Measurements from ENCODE around the gene GTSE1. TPM values are rescaled to one million over a fixed set of nuclear protein-coding genes. Genes with fewer than 3 reads are reported as not detected.

Gene GTSE1
- total RNA-seq, 1 experiment from 2014 or later, result 42.6 TPM

DNA sequence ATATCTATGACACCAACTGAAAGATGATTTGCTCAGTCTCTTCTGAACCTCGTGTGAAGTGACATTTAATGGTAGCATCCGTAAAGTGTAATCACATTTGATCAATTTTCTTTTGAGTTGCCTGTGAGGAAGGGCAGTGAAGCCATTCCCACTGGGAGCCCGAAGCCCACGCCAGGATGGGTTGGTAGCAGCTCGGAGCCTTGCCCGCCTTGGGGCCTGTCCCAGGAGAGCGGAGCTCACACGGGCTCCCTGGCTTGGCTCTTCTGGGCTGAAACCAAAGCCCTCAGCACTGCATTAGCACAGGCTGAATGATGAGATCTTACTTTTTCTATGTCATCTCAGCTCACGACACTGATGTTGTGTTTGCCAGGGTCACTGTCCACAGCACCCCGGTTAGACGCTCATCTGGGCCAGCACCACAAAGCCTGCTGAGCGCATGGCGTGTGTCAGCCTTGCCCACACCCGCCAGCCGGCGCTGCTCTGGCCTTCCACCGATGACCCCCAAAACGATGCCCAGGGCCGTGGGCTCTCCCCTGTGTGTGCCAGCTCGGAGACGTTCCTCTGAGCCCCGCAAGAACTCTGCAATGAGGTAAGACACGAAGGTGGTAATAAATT lies 29.5 kb downstream of the GTSE1 start:
- H3K79me2 ChIP-seq (ENCODE audit: insufficient read depth, low read length), result no peaks in the 10 kb centered on the region
- no peaks in the 10 kb centered on the region for H3K79me1 ChIP-seq (ENCODE audit: insufficient read depth, low read depth, low read length, poor library complexity, severe bottlenecking)
- H3K36me3 Mint-ChIP-seq (ENCODE audit: insufficient read depth in 1 of 3, low read depth in 3 of 3), result peaks cover 32 to 85% (median 73%) of the 10 kb centered on the region in 3 experiments; a peak in 6 of 7 replicates
- no peaks in the 10 kb centered on the region for H4K20me1 ChIP-seq (ENCODE audit: control insufficient read depth, insufficient read depth, insufficient read length)
- no peak overlapping the region for H3K27ac ChIP-seq (ENCODE audit: insufficient read length, low read depth, low read length)
- H3K4me1 Mint-ChIP-seq, result no peaks in the 10 kb centered on the region
- no peaks in the 10 kb centered on the region for H3K4me1 ChIP-seq (ENCODE audit: insufficient read depth, low read length)
- TF ChIP-seq, protein P1, sequence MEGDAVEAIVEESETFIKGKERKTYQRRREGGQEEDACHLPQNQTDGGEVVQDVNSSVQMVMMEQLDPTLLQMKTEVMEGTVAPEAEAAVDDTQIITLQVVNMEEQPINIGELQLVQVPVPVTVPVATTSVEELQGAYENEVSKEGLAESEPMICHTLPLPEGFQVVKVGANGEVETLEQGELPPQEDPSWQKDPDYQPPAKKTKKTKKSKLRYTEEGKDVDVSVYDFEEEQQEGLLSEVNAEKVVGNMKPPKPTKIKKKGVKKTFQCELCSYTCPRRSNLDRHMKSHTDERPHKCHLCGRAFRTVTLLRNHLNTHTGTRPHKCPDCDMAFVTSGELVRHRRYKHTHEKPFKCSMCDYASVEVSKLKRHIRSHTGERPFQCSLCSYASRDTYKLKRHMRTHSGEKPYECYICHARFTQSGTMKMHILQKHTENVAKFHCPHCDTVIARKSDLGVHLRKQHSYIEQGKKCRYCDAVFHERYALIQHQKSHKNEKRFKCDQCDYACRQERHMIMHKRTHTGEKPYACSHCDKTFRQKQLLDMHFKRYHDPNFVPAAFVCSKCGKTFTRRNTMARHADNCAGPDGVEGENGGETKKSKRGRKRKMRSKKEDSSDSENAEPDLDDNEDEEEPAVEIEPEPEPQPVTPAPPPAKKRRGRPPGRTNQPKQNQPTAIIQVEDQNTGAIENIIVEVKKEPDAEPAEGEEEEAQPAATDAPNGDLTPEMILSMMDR (conservative IDR thresholded peaks at IDR 0.05), result no peak
- no peaks in the 10 kb centered on the region for H3K27me3 ChIP-seq (ENCODE audit: insufficient read depth, low read length)
- no peak overlapping the region for H4K91ac ChIP-seq (ENCODE audit: insufficient read length, low read depth, low read length)
- DNase-seq, result no peak
- H3K23me2 ChIP-seq (ENCODE audit: insufficient read length, low read depth, low read length, poor library complexity, severe bottlenecking), result no peaks in the 10 kb centered on the region
- H3K9me3 Mint-ChIP-seq, result no peaks in the 10 kb centered on the region
- H3K4me3 Mint-ChIP-seq, result no peak overlapping the region
- H2AFZ ChIP-seq (ENCODE audit: low read length), result no peak overlapping the region
- H2BK20ac ChIP-seq (ENCODE audit: low read depth, low read length, poor library complexity, severe bottlenecking), result no peak overlapping the region
- H2BK15ac ChIP-seq (ENCODE audit: low read depth, low read length), result no peak overlapping the region
- no peak overlapping the region for H2BK12ac ChIP-seq (ENCODE audit: insufficient read length, low read depth, low read length)
- H3T11ph ChIP-seq (ENCODE audit: low read length), result no peak overlapping the region
- no peak overlapping the region for H2AK5ac ChIP-seq (ENCODE audit: insufficient read length, low read length)
- H3K23ac ChIP-seq (ENCODE audit: insufficient read length, low read depth, low read length), result no peak overlapping the region
- no CpG with 5 or more reads among the region's 23 CpGs for WGBS (ENCODE audit: extremely low coverage, insufficient read length, low lambda C conversion rate)
- no peak overlapping the region for H2BK120ac ChIP-seq (ENCODE audit: low read depth, low read length, poor library complexity, severe bottlenecking)
- H3K18ac ChIP-seq (ENCODE audit: insufficient read length, low read depth, low read length), result no peak overlapping the region
- no peaks in the 10 kb centered on the region for H3K9me3 ChIP-seq (ENCODE audit: control insufficient read depth, low read depth, low read length)
- no peak overlapping the region for H4K5ac ChIP-seq (ENCODE audit: insufficient read length, low read depth, low read length)
- H4K8ac ChIP-seq (replicated peaks; ENCODE audit: insufficient read length, low read depth, low read length), result no peak overlapping the region
- H3K27me3 Mint-ChIP-seq (ENCODE audit: low read depth), result no peaks in the 10 kb centered on the region
- no peak overlapping the region for H3K4me2 ChIP-seq (ENCODE audit: insufficient read depth, insufficient read length, low read length)
- H3K27ac Mint-ChIP-seq, result no peak overlapping the region; a peak in 1 of 7 replicates
- no peak overlapping the region for H3K56ac ChIP-seq (ENCODE audit: insufficient read length, low read depth, low read length)
- H2BK5ac ChIP-seq (ENCODE audit: insufficient read length, low read length), result no peak overlapping the region
- no peak overlapping the region for H3K9ac ChIP-seq (ENCODE audit: extremely low read depth, insufficient read length, low read length)
- no peak overlapping the region for H3K4ac ChIP-seq (ENCODE audit: low read depth, low read length)
- no peak overlapping the region for H3K14ac ChIP-seq (ENCODE audit: insufficient read depth, low read length)

Measured in H9 (cell line).